GM23248 (cell line): ENCODE measurements around the gene DNLZ. TPM values are rescaled to one million over a fixed set of nuclear protein-coding genes. Genes with fewer than 3 reads are reported as not detected.

Source experiments
- DNase-seq: peaks from one replicate; pipeline ENCODE4 v3.0.0-alpha.2; 2015
- H2AFZ ChIP-seq: fragments of 200-600 bp; sonication (generic); 2 replicates; pipeline ENCODE4 v1.6.1; 2016; ENCODE audit warnings: antibody characterized with exemption
- H3F3A ChIP-seq: fragments of 200-600 bp; sonication (generic); 2 replicates; pipeline ENCODE4 v1.6.1; 2016; ENCODE audit warnings: mild to moderate bottlenecking, antibody characterized with exemption, mixed run types; ENCODE audit not compliant: insufficient read depth
- H3K27ac ChIP-seq: fragments of 200-600 bp; sonication (generic); 2 replicates; pipeline ENCODE4 v1.5.1; 2016; ENCODE audit warnings: mild to moderate bottlenecking
- H3K27me3 ChIP-seq: fragments of 200-600 bp; sonication (generic); replicated peaks from 2 replicates; pipeline ENCODE4 v1.6.1; 2016; ENCODE audit warnings: mild to moderate bottlenecking; ENCODE audit not compliant: insufficient read depth
- H3K36me3 ChIP-seq: fragments of 200-600 bp; sonication (generic); 2 replicates; pipeline ENCODE4 v1.6.1; 2016; ENCODE audit warnings: low read depth, mild to moderate bottlenecking
- H3K4me1 ChIP-seq: fragments of 200-600 bp; sonication (generic); 2 replicates; pipeline ENCODE4 v1.6.1; 2016; ENCODE audit warnings: mild to moderate bottlenecking; ENCODE audit not compliant: insufficient read depth
- H3K4me2 ChIP-seq: fragments of 200-600 bp; sonication (generic); one replicate; pipeline ENCODE4 v1.6.1; 2016; ENCODE audit warnings: mild to moderate bottlenecking; ENCODE audit not compliant: unreplicated experiment
- H3K4me3 ChIP-seq: fragments of 200-600 bp; sonication (generic); 2 replicates; pipeline ENCODE4 v1.5.1; 2016; ENCODE audit warnings: mild to moderate bottlenecking
- H3K79me2 ChIP-seq: fragments of 200-600 bp; sonication (generic); 2 replicates; pipeline ENCODE4 v1.6.1; 2016; ENCODE audit warnings: mild to moderate bottlenecking; ENCODE audit not compliant: insufficient read depth
- H3K9ac ChIP-seq: fragments of 200-600 bp; sonication (generic); 2 replicates; pipeline ENCODE4 v1.6.1; 2016; ENCODE audit warnings: mild to moderate bottlenecking
- H3K9me2 ChIP-seq: fragments of 200-600 bp; sonication (generic); 2 replicates; pipeline ENCODE4 v1.6.1; 2016; ENCODE audit warnings: mixed run types, mild to moderate bottlenecking, moderate library complexity; ENCODE audit not compliant: insufficient read depth
- H3K9me3 ChIP-seq: fragments of 200-600 bp; sonication (generic); one replicate; pipeline ENCODE4 v1.6.1; 2017; ENCODE audit warnings: low read depth
- H4K20me1 ChIP-seq: fragments of 200-600 bp; sonication (generic); 2 replicates; pipeline ENCODE4 v1.6.0; 2016; ENCODE audit not compliant: insufficient read depth
- EZH2 ChIP-seq: fragments of 200-600 bp; sonication (generic); IDR thresholded peaks from 2 replicates; pipeline ENCODE4 v1.6.1; 2018; ENCODE audit warnings: antibody characterized with exemption, mild to moderate bottlenecking; ENCODE audit not compliant: insufficient read depth, poor library complexity, severe bottlenecking
- EZH2phosphoT487 ChIP-seq: fragments of 200-600 bp; sonication (generic); IDR thresholded peaks from 2 replicates; pipeline ENCODE4 v1.6.1; 2018; ENCODE audit warnings: antibody characterized with exemption, moderate library complexity, mild to moderate bottlenecking, low read depth; ENCODE audit not compliant: insufficient read depth
- WGBS, 2 experiments: methylation state at CpG; one replicate each; pipeline ENCODE4 v1.1.6; 2015 to 2017; ENCODE audit warnings: low lambda C conversion rate in 2 of 2, low coverage in 1 of 2; ENCODE audit errors: missing lambda C conversion rate in 2 of 2; 5-methylcytosine and 5-hydroxymethylcytosine counted together
- in situ Hi-C: fragments of 300-500 bp; cut with MboI; formaldehyde crosslinking; loops from 2 replicates; pipeline ENCODE4 v1.15.0; 2020
- polyA plus RNA-seq: library from polyadenylated mRNA; unstranded; fragments of >200 nt; fragmentation: Nextera tagmentation; extraction: Ambion mirVana; gene quantifications from 2 replicates; pipeline ENCODE4 v1.2.1, GENCODE V29; 2016
- total RNA-seq: library from RNA; depleted of rRNA; stranded (reverse); fragments of >200 nt; shearing (Covaris generic); gene quantifications from 2 replicates; pipeline ENCODE4 v1.2.3, GENCODE V29; 2014; rRNA removed

Gene DNLZ
- total RNA-seq (12.3 and 49.8 TPM in 2 replicates), polyA plus RNA-seq (25.9 and 27.1 TPM in 2 replicates)

GRCh38 chr9:136363106-136363948 is at the start of gene DNLZ:
TSS of gene DNLZ (minus strand) at chr9:136363744. CDS start at chr9:136363714, 30 bp downstream.
- Histone ChIP-seq H3K4me2 (peak within 1 kb of the TSS; percentile 70), H3K27me3 (no peaks in the 10 kb centered on the region), H3K4me3 (peak within 1 kb of the TSS; percentile 84), H3K36me3 (no peaks in the 10 kb centered on the region), H3F3A (no peaks in the 10 kb centered on the region), H3K9me2 (no peaks in the 10 kb centered on the region), H4K20me1 (no peaks in the 10 kb centered on the region), H3K9ac (peak within 1 kb of the TSS; percentile 89), H3K79me2 (no peaks in the 10 kb centered on the region), H3K4me1 (peaks cover 25% of the 10 kb centered on the region), H2AFZ (peak within 1 kb of the TSS; percentile 70; the same call in 1 of the 2 replicates), H3K9me3 (no peaks in the 10 kb centered on the region), H3K27ac (peak within 1 kb of the TSS; percentile 66)
- 1% methylated on average over 43 to 97 of the region's 97 CpGs for WGBS, 2 experiments
- in situ Hi-C loops = no loop called here
- TF ChIP-seq EZH2phosphoT487 (no peak), EZH2 (no peak)
- DNase-seq = peak; percentile 98

GRCh38 chr9:136412962-136413361 is 49.4 kb upstream of the DNLZ start:
- Histone ChIP-seq H3K4me1 (peaks cover 19% of the 10 kb centered on the region), H3K27me3 (no peaks in the 10 kb centered on the region), H3K27ac (no peak overlapping the region), H3K9me3 (no peaks in the 10 kb centered on the region), H3K4me2 (no peak overlapping the region), H3K4me3 (no peak overlapping the region; the same call in 1 of the 2 replicates), H4K20me1 (0 out of 2 replicates have a peak, but pooled peaks cover 3% of the 10 kb centered on the region), H3K9ac (peak overlapping the region; percentile 100; the same call in 1 of the 2 replicates), H3K36me3 (peaks cover 36% of the 10 kb centered on the region; the same call in 1 of the 2 replicates), H3F3A (no peaks in the 10 kb centered on the region), H3K79me2 (peaks cover 82% of the 10 kb centered on the region), H2AFZ (no peak overlapping the region), H3K9me2 (no peaks in the 10 kb centered on the region)
- in situ Hi-C loops = no loop called here
- TF ChIP-seq EZH2 (no peak), EZH2phosphoT487 (no peak)
- 52 to 59% methylated on average over 9 of the region's 9 CpGs for WGBS, 2 experiments
- DNase-seq = peak; percentile 33

GRCh38 chr9:136411378-136411777 is 47.8 kb upstream of the DNLZ start:
- H3F3A ChIP-seq = no peaks in the 10 kb centered on the region
- peak; percentile 42 for DNase-seq
- peak overlapping the region; percentile 99 for H3K4me2 ChIP-seq
- no peaks in the 10 kb centered on the region for H3K9me2 ChIP-seq
- 5 to 20% methylated on average over 4 of the region's 4 CpGs for WGBS, 2 experiments
- peaks cover 33% of the 10 kb centered on the region; the same call in 1 of the 2 replicates for H3K36me3 ChIP-seq
- no peaks in the 10 kb centered on the region for H3K27me3 ChIP-seq
- peak overlapping the region; percentile 89 for H3K27ac ChIP-seq
- H3K4me3 ChIP-seq = peak overlapping the region; percentile 94
- peaks cover 75% of the 10 kb centered on the region for H3K79me2 ChIP-seq
- TF ChIP-seq EZH2phosphoT487 (no peak), EZH2 (no peak)
- H3K4me1 ChIP-seq = peaks cover 19% of the 10 kb centered on the region
- H3K9me3 ChIP-seq = no peaks in the 10 kb centered on the region
- in situ Hi-C loops = no loop called here
- H3K9ac ChIP-seq = peak overlapping the region; percentile 100
- 0 out of 2 replicates have a peak, but pooled peaks cover 3% of the 10 kb centered on the region for H4K20me1 ChIP-seq
- peak overlapping the region; percentile 62; the same call in 1 of the 2 replicates for H2AFZ ChIP-seq

- H3F3A ChIP-seq = no peaks in the 10 kb centered on the region
- peak within 1 kb of the TSS; percentile 100 for H3K9ac ChIP-seq
- no peaks in the 10 kb centered on the region for H3K9me3 ChIP-seq
- 1% methylated on average over 55 to 63 of the region's 83 CpGs for WGBS, 2 experiments
- peaks cover 19% of the 10 kb centered on the region for H3K4me1 ChIP-seq
- no peaks in the 10 kb centered on the region for H3K27me3 ChIP-seq
- H4K20me1 ChIP-seq = 0 out of 2 replicates have a peak, but pooled peaks cover 3% of the 10 kb centered on the region
- peak within 1 kb of the TSS; percentile 89 for H3K27ac ChIP-seq
- peak within 1 kb of the TSS; percentile 94 for H3K4me3 ChIP-seq
- peak; percentile 95 for DNase-seq
- peaks cover 70% of the 10 kb centered on the region for H3K79me2 ChIP-seq
- in situ Hi-C loops = no loop called here
- H3K36me3 ChIP-seq = peaks cover 33% of the 10 kb centered on the region; the same call in 1 of the 2 replicates
- TF ChIP-seq EZH2phosphoT487 = no peak
- TF ChIP-seq EZH2 = no peak
- H3K4me2 ChIP-seq = peak within 1 kb of the TSS; percentile 99
- H3K9me2 ChIP-seq = no peaks in the 10 kb centered on the region
- peak within 1 kb of the TSS; percentile 66 for H2AFZ ChIP-seq
These were observed 47.1 kb upstream of the DNLZ start, which contains the start of the genes ENTR1 and PMPCA for GRCh38 chr9:136410500-136411287. TSS of gene ENTR1 (minus strand) at chr9:136410614. CDS start at chr9:136410397, 217 bp downstream. TSS of gene PMPCA (plus strand) at chr9:136410658. CDS start at chr9:136410669, 11 bp downstream.
